Smooth muscle cell (in vitro differentiated cells): ENCODE measurements around the gene NCKIPSD. TPM values are rescaled to one million over a fixed set of nuclear protein-coding genes. Genes with fewer than 3 reads are reported as not detected.

Source experiments
- DNase-seq: peaks from one replicate; lab custom pipeline; 2025; ENCODE audit not compliant: unreplicated experiment; lab: John Stamatoyannopoulos, UW
- H2AFZ ChIP-seq: fragments of 200-600 bp; sonication (generic); 2 replicates; pipeline ENCODE4 v1.6.0; 2016; ENCODE audit warnings: antibody characterized with exemption, low read depth, mild to moderate bottlenecking
- H3F3A ChIP-seq: fragments of 200-600 bp; sonication (generic); 2 replicates; pipeline ENCODE4 v1.6.0; 2017; ENCODE audit warnings: antibody characterized with exemption, low read depth
- H3K27ac ChIP-seq: fragments of 200-600 bp; sonication (generic); 2 replicates; pipeline ENCODE4 v1.5.1; 2016; ENCODE audit warnings: low read depth, mild to moderate bottlenecking
- H3K27me3 ChIP-seq: fragments of 200-600 bp; sonication (generic); 2 replicates; pipeline ENCODE4 v1.6.1; 2016; ENCODE audit warnings: low read depth, mild to moderate bottlenecking
- H3K36me3 ChIP-seq: fragments of 200-600 bp; sonication (generic); 2 replicates; pipeline ENCODE4 v1.5.1; 2016; ENCODE audit warnings: low read depth
- H3K4me1 ChIP-seq: fragments of 200-600 bp; sonication (generic); 2 replicates; pipeline ENCODE4 v1.5.1; 2016; ENCODE audit warnings: low read depth
- H3K4me2 ChIP-seq: fragments of 200-600 bp; sonication (generic); 2 replicates; pipeline ENCODE4 v1.6.0; 2016; ENCODE audit warnings: mild to moderate bottlenecking
- H3K4me3 ChIP-seq: fragments of 200-600 bp; sonication (generic); 2 replicates; pipeline ENCODE4 v1.5.1; 2016; ENCODE audit warnings: mild to moderate bottlenecking
- H3K79me2 ChIP-seq: fragments of 200-600 bp; sonication (generic); 2 replicates; pipeline ENCODE4 v1.6.0; 2016; ENCODE audit warnings: low read depth, mild to moderate bottlenecking
- H3K9ac ChIP-seq: fragments of 200-600 bp; sonication (generic); 2 replicates; pipeline ENCODE4 v1.6.0; 2016; ENCODE audit warnings: low read depth
- H3K9me3 ChIP-seq: fragments of 200-600 bp; sonication (generic); replicated peaks from 2 replicates; pipeline ENCODE4 v1.5.1; 2016; ENCODE audit warnings: low read depth
- H4K20me1 ChIP-seq: fragments of 200-600 bp; sonication (generic); 2 replicates; pipeline ENCODE4 v1.6.0; 2016; ENCODE audit warnings: low read depth
- CTCF ChIP-seq: fragments of 200-600 bp; sonication (generic); IDR thresholded peaks from 2 replicates; pipeline ENCODE4 v1.5.1; 2017; ENCODE audit warnings: borderline replicate concordance, mild to moderate bottlenecking, antibody characterized with exemption; ENCODE audit not compliant: insufficient read depth, poor library complexity, severe bottlenecking
- WGBS: methylation state at CpG from one replicate; pipeline ENCODE4 v1.1.7; 2016; ENCODE audit warnings: low lambda C conversion rate; 5-methylcytosine and 5-hydroxymethylcytosine counted together
- polyA plus RNA-seq: library from polyadenylated mRNA; unstranded; fragments of >200 nt; fragmentation: Nextera tagmentation; extraction: Ambion mirVana; gene quantifications from 2 replicates; pipeline ENCODE4 v1.2.1, GENCODE V29; 2016
- total RNA-seq: library from RNA; depleted of rRNA; stranded (reverse); fragments of >200 nt; gene quantifications from 2 replicates; pipeline ENCODE4 v1.2.3, GENCODE V29; 2014

The NCKIPSD gene
- total and polyA plus RNA-seq, 2 experiments from 2014 or later = 13.8 to 21.6 TPM

GRCh38 chr3:48685293-48685602 lies 467 bp downstream of the NCKIPSD start:
- H3K36me3 ChIP-seq = no peaks in the 10 kb centered on the region

GRCh38 chr3:48684480-48685143 lies 1.1 kb downstream of the NCKIPSD start:
- Histone ChIP-seq H3K4me1 (peaks cover 11% of the 10 kb centered on the region), H3K27me3 (no peaks in the 10 kb centered on the region), H3K4me2 (peak overlapping the region; percentile 94), H3K27ac (no peak overlapping the region), H4K20me1 (peaks cover 28% of the 10 kb centered on the region), H3K9me3 (no peaks in the 10 kb centered on the region), H3K9ac (no peak overlapping the region), H3K79me2 (peaks cover 15% of the 10 kb centered on the region), H2AFZ (no peak overlapping the region), H3K4me3 (peak overlapping the region; percentile 94), H3F3A (peaks cover 25% of the 10 kb centered on the region), H3K36me3 (no peaks in the 10 kb centered on the region)
- DNase-seq = no peak
- TF ChIP-seq CTCF = no peak
- WGBS = 74% methylated on average over 7 of the region's 7 CpGs

More at GRCh38 chr3:48685293-48685602, 467 bp downstream of the NCKIPSD start:
- H3K9ac ChIP-seq = peak overlapping the region; percentile 78
- no peaks in the 10 kb centered on the region for H3K9me3 ChIP-seq
- H3K4me1 ChIP-seq = peaks cover 11% of the 10 kb centered on the region
- H3F3A ChIP-seq = peaks cover 27% of the 10 kb centered on the region
- no peak for DNase-seq
- peak overlapping the region; percentile 5 for H2AFZ ChIP-seq
- no peak overlapping the region for H3K27ac ChIP-seq
- H3K4me3 ChIP-seq = peak overlapping the region; percentile 94
- H3K27me3 ChIP-seq = no peaks in the 10 kb centered on the region
- peaks cover 15% of the 10 kb centered on the region for H3K79me2 ChIP-seq
- H4K20me1 ChIP-seq = peaks cover 35% of the 10 kb centered on the region
- 10% methylated on average over 13 of the region's 13 CpGs for WGBS
- TF ChIP-seq CTCF = no peak
- peak overlapping the region; percentile 94 for H3K4me2 ChIP-seq

- H3K9me3 ChIP-seq = no peaks in the 10 kb centered on the region
- H4K20me1 ChIP-seq = peaks cover 22% of the 10 kb centered on the region
- peak overlapping the region; percentile 94 for H3K4me2 ChIP-seq
- H3K4me1 ChIP-seq = peaks cover 11% of the 10 kb centered on the region
- no peak for DNase-seq
- no peaks in the 10 kb centered on the region for H3K27me3 ChIP-seq
- H3K79me2 ChIP-seq = peaks cover 12% of the 10 kb centered on the region
- H3K9ac ChIP-seq = no peak overlapping the region
- 90% methylated on average over 8 of the region's 8 CpGs for WGBS
- no peaks in the 10 kb centered on the region for H3K36me3 ChIP-seq
- TF ChIP-seq CTCF = no peak
- H3K27ac ChIP-seq = no peak overlapping the region
- H3F3A ChIP-seq = peaks cover 21% of the 10 kb centered on the region
- peak overlapping the region; percentile 8 for H3K4me3 ChIP-seq
- H2AFZ ChIP-seq = no peak overlapping the region
Measured at GRCh38 chr3:48684054-48684349, 1.7 kb downstream of the NCKIPSD start.

GRCh38 chr3:48682786-48683185 lies 2.9 kb downstream of the NCKIPSD start:
- Histone ChIP-seq H3K4me2 (no peak overlapping the region), H2AFZ (no peak overlapping the region), H3K27ac (no peak overlapping the region), H3K9me3 (no peaks in the 10 kb centered on the region), H3K9ac (no peak overlapping the region), H3K27me3 (no peaks in the 10 kb centered on the region), H4K20me1 (peaks cover 11% of the 10 kb centered on the region), H3F3A (peaks cover 11% of the 10 kb centered on the region), H3K4me1 (peaks cover 11% of the 10 kb centered on the region), H3K79me2 (peaks cover 12% of the 10 kb centered on the region), H3K36me3 (no peaks in the 10 kb centered on the region), H3K4me3 (no peak overlapping the region)
- WGBS = 98% methylated on average over 9 of the region's 9 CpGs
- no peak for DNase-seq
- TF ChIP-seq CTCF = no peak
